Measurements from ENCODE around the gene NBPF6.
"Not testable (repeated sequence)": the region's sequence is repeated elsewhere in the genome, so short reads cannot be mapped to it uniquely, and the experiment has no call there.

NBPF6 gene

GRCh38 chr1:108502624-108503023 is 52.5 kb downstream of the NBPF6 start:
- DNase-seq: no peak

- DNase-seq: no peak
These were observed 53.1 kb downstream of the NBPF6 start for GRCh38 chr1:108503062-108503733.

GRCh38 chr1:108504447-108504846 is 54.3 kb downstream of the NBPF6 start:
- DNase-seq: no peak

GRCh38 chr1:108505763-108506070 is 55.6 kb downstream of the NBPF6 start:
- no peak for DNase-seq

GRCh38 chr1:108511764-108512163 is 61.6 kb downstream of the NBPF6 start:
- no peak for DNase-seq

GRCh38 chr1:108512239-108513043 is 62.3 kb downstream of the NBPF6 start:
- DNase-seq: peak; percentile 5

GRCh38 chr1:108513044-108513415 is 62.9 kb downstream of the NBPF6 start:
- DNase-seq: no peak

- DNase-seq: not testable (repeated sequence)
These were observed 63.8 kb downstream of the NBPF6 start for GRCh38 chr1:108513914-108514313.

- DNase-seq: not testable (repeated sequence)
These were observed 67.3 kb downstream of the NBPF6 start for GRCh38 chr1:108517301-108517897.

Data from NCI-H774 (cell line).